K562 (cell line): ENCODE measurements around the gene EBF4. TPM values are rescaled to one million over a fixed set of nuclear protein-coding genes. Genes with fewer than 3 reads are reported as not detected.

Experiments
- polyA plus RNA-seq, 8 experiments: library from polyadenylated mRNA; depleted of rRNA in 4 of 8; stranded (reverse) in 5 of 8; unstranded in 3 of 8; fragments of >200 nt; fragmentation: Nextera tagmentation in 2 of 8; fragmentation: Illumina TruSeq in 1 of 8; extraction: Ambion mirVana in 2 of 8; extraction: Trizol in 1 of 8; gene quantifications; 2 replicates each; pipeline versions ENCODE4 v1.2.1 to v1.2.3, GENCODE V29; 2011 to 2014; ENCODE audit warnings: inconsistent platforms in 1 of 8, missing spikeins in 1 of 8
- total RNA-seq, 7 experiments: library from RNA; depleted of rRNA in 6 of 7; stranded (reverse); fragments of >200 nt in 6 of 7; fragmentation: Illumina TruSeq in 2 of 7; extraction: Trizol in 2 of 7; gene quantifications; 2 replicates each; pipeline versions ENCODE4 v1.2.1 to v1.2.3, GENCODE V29; 2011 to 2021; ENCODE audit warnings: low replicate concordance in 1 of 7
- TF ChIP-seq, protein P1 (sequence below): fragments of 450-650 bp; IDR thresholded peaks from 2 replicates; pipeline ENCODE4 v1.6.1; 2016; ENCODE audit warnings: low read depth

EBF4 gene
- total and polyA plus RNA-seq, 9 of the 15 experiments (the other 6 are each of a cell fraction or from before 2014, with no cell fraction given): 0.09 TPM; not detected in 8

DNA sequence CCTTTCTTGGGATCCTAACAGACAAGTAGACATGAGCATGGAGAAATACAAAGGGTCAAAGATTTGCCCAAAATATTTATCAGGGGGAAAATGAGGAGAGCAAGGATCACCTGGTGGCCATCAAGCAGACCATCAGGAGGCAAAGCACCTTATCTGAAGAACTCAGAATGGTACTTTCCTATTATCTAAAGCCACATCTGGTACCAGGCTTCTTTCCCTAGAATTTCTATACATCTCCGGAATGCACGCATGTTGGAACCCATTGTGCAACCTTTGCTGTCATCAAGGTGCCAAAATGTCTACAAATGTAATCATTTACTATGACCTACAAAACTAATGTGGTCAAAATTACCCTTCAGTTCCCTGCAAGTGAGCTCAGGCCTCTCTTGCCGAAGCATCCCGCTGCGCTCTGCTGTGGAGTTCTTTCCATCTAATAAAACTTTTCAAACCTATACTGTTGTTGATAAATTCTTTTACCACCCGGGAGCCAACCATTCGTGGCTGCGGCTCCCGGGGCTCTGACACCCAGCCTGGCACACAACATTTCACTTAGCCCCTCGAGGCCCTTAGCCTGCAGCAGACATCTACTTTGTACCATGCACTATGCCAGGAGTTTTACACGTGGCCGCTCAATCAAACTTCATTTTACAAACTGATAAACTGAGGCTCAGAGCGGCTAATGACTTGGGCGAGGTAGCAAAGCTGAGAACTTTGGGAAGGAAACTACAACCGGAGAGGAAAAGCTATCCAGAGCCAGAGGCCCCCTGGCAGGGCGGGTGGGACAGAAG, 111.7 kb downstream of the EBF4 start (continued):
- TF ChIP-seq, protein P1, sequence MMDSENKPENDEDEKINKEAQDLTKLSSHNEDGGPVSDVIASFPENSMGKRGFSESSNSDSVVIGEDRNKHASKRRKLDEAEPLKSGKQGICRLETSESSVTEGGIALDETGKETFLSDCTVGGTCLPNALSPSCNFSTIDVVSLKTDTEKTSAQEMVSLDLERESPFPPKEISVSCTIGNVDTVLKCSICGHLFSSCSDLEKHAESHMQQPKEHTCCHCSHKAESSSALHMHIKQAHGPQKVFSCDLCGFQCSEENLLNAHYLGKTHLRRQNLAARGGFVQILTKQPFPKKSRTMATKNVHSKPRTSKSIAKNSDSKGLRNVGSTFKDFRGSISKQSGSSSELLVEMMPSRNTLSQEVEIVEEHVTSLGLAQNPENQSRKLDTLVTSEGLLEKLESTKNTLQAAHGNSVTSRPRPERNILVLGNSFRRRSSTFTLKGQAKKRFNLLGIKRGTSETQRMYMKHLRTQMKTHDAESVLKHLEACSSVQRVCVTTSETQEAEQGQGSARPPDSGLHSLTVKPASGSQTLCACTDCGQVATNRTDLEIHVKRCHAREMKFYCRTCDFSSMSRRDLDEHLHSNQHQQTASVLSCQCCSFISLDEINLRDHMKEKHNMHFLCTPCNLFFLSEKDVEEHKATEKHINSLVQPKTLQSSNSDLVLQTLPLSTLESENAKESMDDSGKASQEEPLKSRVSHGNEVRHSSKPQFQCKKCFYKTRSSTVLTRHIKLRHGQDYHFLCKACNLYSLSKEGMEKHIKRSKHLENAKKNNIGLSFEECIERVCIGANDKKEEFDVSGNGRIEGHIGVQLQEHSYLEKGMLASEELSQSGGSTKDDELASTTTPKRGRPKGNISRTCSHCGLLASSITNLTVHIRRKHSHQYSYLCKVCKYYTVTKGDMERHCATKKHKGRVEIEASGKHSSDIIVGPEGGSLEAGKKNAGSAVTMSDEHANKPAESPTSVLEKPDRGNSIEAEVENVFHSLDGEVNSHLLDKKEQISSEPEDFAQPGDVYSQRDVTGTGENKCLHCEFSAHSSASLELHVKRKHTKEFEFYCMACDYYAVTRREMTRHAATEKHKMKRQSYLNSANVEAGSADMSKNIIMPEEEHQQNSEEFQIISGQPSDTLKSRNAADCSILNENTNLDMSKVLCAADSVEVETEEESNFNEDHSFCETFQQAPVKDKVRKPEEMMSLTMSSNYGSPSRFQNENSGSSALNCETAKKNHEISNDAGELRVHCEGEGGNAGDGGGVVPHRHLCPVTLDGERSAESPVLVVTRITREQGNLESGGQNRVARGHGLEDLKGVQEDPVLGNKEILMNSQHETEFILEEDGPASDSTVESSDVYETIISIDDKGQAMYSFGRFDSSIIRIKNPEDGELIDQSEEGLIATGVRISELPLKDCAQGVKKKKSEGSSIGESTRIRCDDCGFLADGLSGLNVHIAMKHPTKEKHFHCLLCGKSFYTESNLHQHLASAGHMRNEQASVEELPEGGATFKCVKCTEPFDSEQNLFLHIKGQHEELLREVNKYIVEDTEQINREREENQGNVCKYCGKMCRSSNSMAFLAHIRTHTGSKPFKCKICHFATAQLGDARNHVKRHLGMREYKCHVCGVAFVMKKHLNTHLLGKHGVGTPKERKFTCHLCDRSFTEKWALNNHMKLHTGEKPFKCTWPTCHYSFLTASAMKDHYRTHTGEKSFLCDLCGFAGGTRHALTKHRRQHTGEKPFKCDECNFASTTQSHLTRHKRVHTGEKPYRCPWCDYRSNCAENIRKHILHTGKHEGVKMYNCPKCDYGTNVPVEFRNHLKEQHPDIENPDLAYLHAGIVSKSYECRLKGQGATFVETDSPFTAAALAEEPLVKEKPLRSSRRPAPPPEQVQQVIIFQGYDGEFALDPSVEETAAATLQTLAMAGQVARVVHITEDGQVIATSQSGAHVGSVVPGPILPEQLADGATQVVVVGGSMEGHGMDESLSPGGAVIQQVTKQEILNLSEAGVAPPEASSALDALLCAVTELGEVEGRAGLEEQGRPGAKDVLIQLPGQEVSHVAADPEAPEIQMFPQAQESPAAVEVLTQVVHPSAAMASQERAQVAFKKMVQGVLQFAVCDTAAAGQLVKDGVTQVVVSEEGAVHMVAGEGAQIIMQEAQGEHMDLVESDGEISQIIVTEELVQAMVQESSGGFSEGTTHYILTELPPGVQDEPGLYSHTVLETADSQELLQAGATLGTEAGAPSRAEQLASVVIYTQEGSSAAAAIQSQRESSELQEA: no peak
